Eye (tissue), 1 donor: Measurements from ENCODE around the gene HPGDS.
"Not testable (repeated sequence)": the region's sequence is repeated elsewhere in the genome, so short reads cannot be mapped to it uniquely, and the experiment has no call there.

Experiments used
- DNase-seq: peaks from one replicate; pipeline ENCODE4 v3.0.0-alpha.2; 2015

Gene HPGDS

GRCh38 chr4:94307231-94307871 lies 35.3 kb downstream of the HPGDS start:
- DNase-seq, result peak; percentile 9

- no peak for DNase-seq
These were observed 35.9 kb downstream of the HPGDS start for GRCh38 chr4:94306713-94307112.

GRCh38 chr4:94305466-94306225 lies 37.0 kb downstream of the HPGDS start:
- no peak for DNase-seq

DNA sequence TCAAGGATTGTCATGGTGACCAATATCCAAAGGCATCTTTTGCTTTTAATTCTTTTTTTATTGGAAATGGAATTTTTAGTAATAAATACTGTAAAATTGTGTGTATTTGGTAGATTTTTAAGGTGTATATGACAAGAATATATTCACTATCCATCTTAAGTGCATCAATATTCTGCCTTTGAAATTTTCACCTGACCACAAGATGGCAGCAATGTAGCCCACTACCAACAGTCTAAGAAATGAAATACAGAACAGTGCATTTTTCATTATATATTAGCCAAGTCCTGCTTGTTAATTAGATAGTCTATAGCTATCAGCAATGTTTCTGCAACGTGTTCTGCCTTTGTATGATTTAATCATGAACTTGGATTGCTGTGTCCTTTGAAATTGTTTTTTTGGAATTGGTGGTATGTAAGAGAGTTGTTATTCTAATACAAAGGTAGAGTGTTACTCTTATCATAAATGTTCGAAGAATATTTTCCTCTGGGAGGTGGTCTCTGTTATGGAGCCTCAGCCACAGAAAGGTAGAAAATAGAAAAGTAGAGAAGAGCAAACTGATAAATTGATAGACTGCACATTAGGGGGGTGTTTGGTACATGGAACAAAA lies 38.2 kb downstream of the HPGDS start:
- peak; percentile 69 for DNase-seq

GRCh38 chr4:94302191-94302590 lies 40.4 kb downstream of the HPGDS start:
- no peak for DNase-seq

DNA sequence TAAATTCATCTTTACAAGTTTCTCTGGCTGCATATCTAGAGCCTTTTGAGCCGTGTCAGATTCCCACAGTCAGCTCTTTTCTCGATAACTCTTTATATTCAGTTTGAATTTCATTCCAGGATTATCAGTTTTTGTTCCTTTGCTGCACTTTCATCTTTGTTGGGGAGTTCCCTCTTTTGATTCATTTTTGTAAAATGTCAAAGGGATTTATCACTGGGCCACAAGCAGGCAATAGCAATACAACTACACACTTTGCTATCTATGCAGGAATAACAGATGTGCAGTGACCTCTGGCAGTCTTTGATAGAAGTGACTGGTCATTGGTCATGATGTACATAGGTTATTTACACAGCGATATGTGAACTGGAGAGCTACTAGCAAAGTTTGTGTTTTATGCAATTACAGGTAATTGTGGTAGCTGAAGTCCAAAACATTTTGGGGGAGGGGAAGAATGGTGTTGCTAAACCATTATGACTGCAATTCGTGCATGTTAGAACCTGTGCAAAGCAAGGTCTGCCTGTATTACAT lies 43.8 kb downstream of the HPGDS start:
- no peak for DNase-seq

GRCh38 chr4:94295473-94295872 lies 47.2 kb downstream of the HPGDS start:
- DNase-seq, result not testable (repeated sequence)

GRCh38 chr4:94293981-94294380 lies 48.7 kb downstream of the HPGDS start:
- DNase-seq, result not testable (repeated sequence)

- DNase-seq, result peak; percentile 49
These were observed 52.4 kb downstream of the HPGDS start for GRCh38 chr4:94290245-94290644.

DNA sequence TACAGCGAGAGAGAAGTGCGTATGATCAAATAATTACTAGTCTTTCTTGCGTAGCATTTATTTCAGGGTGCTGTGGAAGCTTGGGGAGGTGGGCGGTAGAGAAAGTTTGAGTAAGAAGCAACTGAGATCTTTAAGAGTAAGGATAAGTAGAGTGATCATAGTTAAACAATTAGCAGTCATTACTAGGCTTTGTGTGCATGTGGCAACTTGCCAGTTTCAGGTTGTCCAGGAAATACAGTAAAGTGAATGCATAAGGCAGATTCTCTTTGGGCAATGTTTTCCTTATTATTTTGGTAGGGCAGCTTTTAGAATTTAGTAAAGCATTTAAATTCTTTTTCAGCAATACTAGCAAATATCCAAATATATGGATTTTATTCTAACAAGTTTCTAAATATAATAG lies 57.0 kb downstream of the HPGDS start:
- DNase-seq, result no peak

DNA sequence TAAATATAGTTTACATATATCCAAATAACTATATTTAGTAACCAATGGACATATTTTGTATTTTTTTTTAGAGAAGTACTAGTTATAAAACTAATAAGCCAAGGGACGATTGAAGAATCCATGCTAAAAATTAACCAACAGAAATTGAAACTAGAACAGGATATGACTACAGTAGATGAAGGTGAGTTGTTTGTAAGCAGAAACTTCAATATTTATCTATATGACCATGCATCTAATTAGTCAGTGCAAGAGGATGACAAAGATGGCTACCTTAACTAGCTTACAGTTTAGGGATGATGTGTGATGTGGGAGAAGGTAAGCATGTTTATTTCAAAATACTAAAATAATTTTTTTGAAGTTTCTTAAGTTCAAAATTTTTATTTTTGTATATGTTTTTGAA lies 57.7 kb downstream of the HPGDS start:
- DNase-seq, result no peak

DNA sequence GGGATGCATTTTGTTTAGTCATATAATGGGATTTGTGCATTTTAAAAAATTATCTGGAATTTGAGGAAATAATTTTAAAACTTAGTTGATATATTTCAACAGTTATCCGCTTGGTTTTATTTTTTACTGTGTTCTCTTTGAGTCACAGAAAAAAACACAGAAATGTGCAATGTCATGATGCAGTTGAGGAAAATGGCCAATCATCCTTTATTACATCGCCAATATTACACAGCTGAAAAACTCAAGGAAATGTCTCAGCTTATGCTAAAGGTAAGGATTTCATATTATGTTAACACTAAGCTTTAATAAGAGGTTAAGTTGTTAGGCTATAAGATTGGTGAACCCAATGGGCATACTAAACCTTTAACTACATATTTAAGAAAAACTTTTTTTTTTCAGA lies 63.9 kb downstream of the HPGDS start:
- no peak for DNase-seq

- no peak for DNase-seq
These were observed 65.1 kb downstream of the HPGDS start for GRCh38 chr4:94277534-94277933.

DNA sequence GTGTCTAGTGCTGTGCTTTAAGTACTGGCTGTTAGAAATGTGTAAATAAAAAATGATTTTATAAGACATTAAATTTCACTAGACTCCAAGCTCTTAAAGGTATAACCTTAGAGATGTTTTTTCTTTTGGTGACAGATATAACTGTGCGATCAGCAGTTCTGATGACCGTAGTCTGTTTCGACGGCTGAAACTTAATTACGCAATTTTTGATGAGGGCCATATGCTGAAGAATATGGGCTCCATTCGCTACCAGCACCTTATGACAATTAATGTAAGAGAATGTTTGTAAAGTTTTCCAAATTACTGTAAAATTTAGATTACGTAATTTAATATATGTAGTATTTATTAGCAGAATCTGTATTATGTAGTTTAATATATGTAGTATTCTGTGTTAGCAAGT lies 66.4 kb downstream of the HPGDS start:
- DNase-seq, result no peak

GRCh38 chr4:94274912-94275311 lies 67.7 kb downstream of the HPGDS start:
- no peak for DNase-seq

DNA sequence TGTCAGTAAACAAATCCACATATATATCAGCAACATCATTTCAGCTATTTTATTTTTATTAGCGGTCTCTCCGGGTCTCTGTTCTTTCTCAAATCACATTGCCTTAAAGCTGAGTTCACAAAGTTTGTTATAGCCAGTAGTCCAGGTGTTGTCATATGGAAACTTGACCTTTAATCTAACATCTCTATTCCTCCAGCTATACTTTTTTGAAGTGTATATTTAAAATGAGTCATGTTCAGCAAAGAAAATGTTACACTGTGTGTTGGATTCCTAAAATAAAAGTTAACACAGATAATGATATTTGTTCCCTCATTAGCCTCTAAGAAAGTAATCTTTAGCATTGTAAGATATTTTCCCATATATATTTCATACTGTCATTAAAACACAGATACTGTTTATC lies 71.4 kb downstream of the HPGDS start:
- no peak for DNase-seq

DNA sequence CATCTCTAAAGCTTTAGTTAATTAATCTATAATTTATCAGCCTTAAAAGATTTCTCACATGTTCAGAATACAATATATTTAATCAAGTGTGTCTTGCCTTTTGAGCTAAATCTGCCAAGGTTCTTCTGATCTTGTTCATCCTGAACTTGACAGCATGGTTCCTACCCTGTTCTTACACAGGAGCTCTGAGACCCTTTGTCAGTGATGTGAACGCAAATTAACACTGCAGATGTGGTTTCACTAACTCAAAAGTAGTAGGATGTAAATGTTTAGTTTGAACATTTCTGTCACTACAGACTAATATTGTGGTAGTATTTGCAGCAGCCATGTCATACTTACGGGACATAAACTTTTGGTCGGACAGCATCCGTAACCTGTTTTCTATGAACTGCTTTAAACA lies 75.6 kb downstream of the HPGDS start:
- no peak for DNase-seq

- no peak for DNase-seq
These were observed 80.2 kb downstream of the HPGDS start for GRCh38 chr4:94262163-94263016.

DNA sequence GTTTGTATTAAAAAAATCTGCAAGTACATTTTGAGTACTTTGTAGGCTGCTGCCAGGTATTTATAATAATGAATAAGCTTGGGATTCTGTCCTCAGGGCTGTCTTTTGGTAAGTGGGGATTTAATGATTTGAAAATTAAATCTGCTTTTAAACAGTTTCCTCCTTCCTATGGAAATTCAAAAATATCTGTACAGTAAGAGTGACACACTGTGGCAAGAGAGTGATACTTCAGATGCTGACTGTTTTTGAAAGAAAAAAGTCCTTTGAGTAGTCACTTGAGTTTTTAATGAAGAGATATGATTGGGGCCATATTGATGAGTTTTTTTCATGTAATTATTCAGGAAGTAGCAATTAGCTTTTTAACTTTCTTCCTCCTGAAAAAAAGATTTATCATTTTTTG lies 85.8 kb downstream of the HPGDS start:
- DNase-seq, result peak; percentile 10

GRCh38 chr4:94256144-94256783 lies 86.4 kb downstream of the HPGDS start:
- no peak for DNase-seq

DNA sequence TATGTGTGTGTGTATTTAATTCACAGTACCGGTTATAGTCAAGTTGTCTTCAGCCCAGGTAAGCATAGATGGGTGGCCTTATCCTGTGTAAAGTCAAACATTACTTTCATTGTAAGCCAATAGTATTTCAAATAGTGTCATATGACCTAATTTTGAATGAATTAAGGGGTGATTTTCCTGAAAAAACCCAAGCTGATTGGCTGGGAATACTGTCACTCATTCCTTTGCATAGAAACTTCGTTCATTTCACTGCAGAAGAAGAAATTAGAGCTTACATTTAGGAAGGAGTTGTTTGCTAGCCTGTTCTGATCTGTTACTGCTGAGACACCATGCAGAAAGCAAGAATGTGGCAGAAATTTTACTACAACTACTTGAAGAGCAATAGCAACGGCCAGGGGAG lies 89.6 kb downstream of the HPGDS start:
- peak; percentile 51 for DNase-seq

DNA sequence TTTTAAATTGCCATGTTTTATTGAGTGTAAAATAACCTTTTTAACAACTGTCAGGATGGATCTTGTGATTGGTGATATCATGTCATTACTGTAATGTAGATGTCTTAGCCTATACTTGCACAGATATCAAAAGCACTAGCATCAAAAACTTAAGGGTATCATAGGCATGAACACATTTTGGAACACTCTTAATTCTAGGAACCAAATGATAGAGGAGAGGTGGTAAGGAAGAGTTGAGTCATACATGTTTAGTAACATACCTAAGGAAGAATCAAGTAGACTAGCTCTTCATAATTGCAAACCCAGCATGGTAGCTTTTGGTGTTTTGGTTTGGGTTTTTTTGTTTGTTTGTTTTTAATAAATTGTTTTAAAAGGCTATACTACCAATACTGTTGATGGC lies 91.5 kb downstream of the HPGDS start:
- DNase-seq, result no peak
